ENCODE data around the gene MMP24. TPM values are rescaled to one million over a fixed set of nuclear protein-coding genes. Genes with fewer than 3 reads are reported as not detected.
"Not testable (repeated sequence)": the region's sequence is repeated elsewhere in the genome, so short reads cannot be mapped to it uniquely, and the experiment has no call there.

Gene MMP24
- total RNA-seq, 1 donor from 2014 or later = not detected

- intact Hi-C loops (cut with micrococcal nuclease) = no loop called here
These were observed 30.9 kb downstream of the MMP24 start for GRCh38 chr20:35257175-35257909.

- intact Hi-C loops (cut with micrococcal nuclease) = no loop called here
These were observed 33.9 kb downstream of the MMP24 start for GRCh38 chr20:35260426-35260825.

- intact Hi-C loops (cut with micrococcal nuclease) = not testable (repeated sequence)
These were observed 35.8 kb downstream of the MMP24 start for GRCh38 chr20:35262321-35262720.

GRCh38 chr20:35262731-35263531, 36.4 kb downstream of the MMP24 start:
- intact Hi-C loops (cut with micrococcal nuclease) = not testable (repeated sequence)

- intact Hi-C loops (cut with micrococcal nuclease) = no loop called here
These were observed 37.2 kb downstream of the MMP24 start for GRCh38 chr20:35263532-35264341.

GRCh38 chr20:35264755-35265154, 38.3 kb downstream of the MMP24 start:
- intact Hi-C loops (cut with micrococcal nuclease) = no loop called here

GRCh38 chr20:35267092-35267491, 40.6 kb downstream of the MMP24 start:
- intact Hi-C loops (cut with micrococcal nuclease) = no loop called here

- intact Hi-C loops (cut with micrococcal nuclease) = no loop called here
These were observed 42.7 kb downstream of the MMP24 start for GRCh38 chr20:35269055-35269781.

- intact Hi-C loops (cut with micrococcal nuclease) = no loop called here
These were observed 43.8 kb downstream of the MMP24 start for GRCh38 chr20:35270021-35270902.

GRCh38 chr20:35271073-35271882, 44.8 kb downstream of the MMP24 start:
- intact Hi-C loops (cut with micrococcal nuclease) = no loop called here

- intact Hi-C loops (cut with micrococcal nuclease) = no loop called here
These were observed 45.4 kb downstream of the MMP24 start for GRCh38 chr20:35271904-35272303.

GRCh38 chr20:35273449-35274171, 47.1 kb downstream of the MMP24 start:
- intact Hi-C loops (cut with micrococcal nuclease) = no loop called here

- intact Hi-C loops (cut with micrococcal nuclease) = loop anchor here (5.0 kb wide), 2 partner anchors 138 to 182 kb away; partner anchors contain the start of genes TRPC4AP and UQCC1
These were observed 47.9 kb downstream of the MMP24 start for GRCh38 chr20:35274172-35275092.

- intact Hi-C loops (cut with micrococcal nuclease) = loop anchor here (2.0 to 5.0 kb wide), 3 partner anchors 129 to 183 kb away; partner anchors contain the start of genes EDEM2, TRPC4AP and UQCC1
These were observed 49.3 kb downstream of the MMP24 start for GRCh38 chr20:35275741-35276251.

- intact Hi-C loops (cut with micrococcal nuclease) = loop anchor here (2.0 to 5.0 kb wide), 3 partner anchors 130 to 184 kb away; partner anchors contain the start of genes EDEM2, TRPC4AP and UQCC1
These were observed 49.9 kb downstream of the MMP24 start for GRCh38 chr20:35276408-35276807.

- intact Hi-C loops (cut with micrococcal nuclease) = loop anchor here (2.0 to 5.0 kb wide), 3 partner anchors 130 to 185 kb away; partner anchors contain the start of genes EDEM2, TRPC4AP and UQCC1
These were observed 50.6 kb downstream of the MMP24 start for GRCh38 chr20:35277127-35277526.
